ENCODE results near the gene MVP.

DNA sequence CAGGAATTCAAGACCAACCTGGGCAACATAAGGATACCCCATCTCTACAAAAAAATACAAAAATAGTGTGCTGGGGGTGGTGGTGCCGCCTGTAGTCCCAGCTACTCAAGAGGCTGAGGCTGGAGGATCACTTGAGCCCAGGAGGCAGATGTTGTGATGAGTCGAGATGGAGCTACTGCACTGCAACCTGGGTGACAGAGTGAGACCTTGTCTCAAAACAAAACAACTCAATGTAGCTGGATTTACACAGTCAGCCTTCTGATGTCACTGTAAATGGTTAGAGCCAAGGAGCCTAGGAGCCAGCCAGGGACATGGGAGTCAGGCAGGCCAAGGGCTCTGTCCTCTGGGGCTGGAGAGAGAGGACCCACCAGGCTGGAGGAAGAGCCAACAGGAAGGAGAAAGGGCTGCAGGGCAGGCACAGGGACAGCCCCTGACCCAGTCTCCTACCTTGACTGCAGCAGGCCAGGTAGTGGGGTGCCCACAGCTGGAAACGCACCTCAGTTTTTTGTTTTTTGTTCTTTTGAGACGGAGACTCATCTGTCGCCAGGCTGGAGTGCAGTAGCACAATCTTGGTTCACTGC, 34.3 kb downstream of the MVP start:
- TF ChIP-seq CTCF (IDR thresholded peaks at IDR 0.05) (no peak), POLR2A (IDR thresholded peaks at IDR 0.05) (no peak)
